ENCODE data around the gene ENHO.

- no peak for TF ChIP-seq CTCF (IDR thresholded peaks at IDR 0.05)
- TF ChIP-seq EP300 (IDR thresholded peaks at IDR 0.05), result no peak
- no peak for TF ChIP-seq POLR2AphosphoS5 (IDR thresholded peaks at IDR 0.05)
These were observed 48.2 kb upstream of the ENHO start for GRCh38 chr9:34570809-34571480.

Data from esophagus muscularis mucosa (tissue), 4 donors.